IMR-90 (cell line): Measurements from ENCODE around the gene SEMA6C. TPM values are rescaled to one million over a fixed set of nuclear protein-coding genes. Genes with fewer than 3 reads are reported as not detected.

ENCODE experiments used
- ATAC-seq: fragments of 200-7000 bp; cut with Tn5 transposase; 2 replicates; pipeline ENCODE4 v1.9.1; 2020; ENCODE audit warnings: low read depth, mild to moderate bottlenecking, moderate library complexity
- BruUV-seq: library from RNA; stranded (reverse); fragments of 400-500 nt; replicated peaks from 2 replicates; lab custom pipeline; 2021; lab: Mats Ljungman, UMichigan
- CTCF ChIA-PET: fragments of 300-600 bp; formaldehyde crosslinking; extraction: SDS; loops from one replicate; lab custom pipeline; 2021; ENCODE audit warnings: antibody characterized with exemption; lab: Yijun Ruan, JAX
- POLR2A ChIA-PET: fragments of 300-600 bp; sonication (Branson Sonifier 250); formaldehyde crosslinking; loops from one replicate; lab custom pipeline; 2022; ENCODE audit warnings: antibody characterized with exemption; ENCODE audit not compliant: unreplicated experiment; lab: Charles Lee
- DNase-seq: peaks from one replicate; pipeline ENCODE4 v3.0.0; 2013
- H2AFZ ChIP-seq: replicated peaks from 2 replicates; pipeline ENCODE3; 2013; ENCODE audit warnings: low read length, mild to moderate bottlenecking; ENCODE audit not compliant: poor library complexity
- H2AK5ac ChIP-seq: 2 replicates; pipeline ENCODE4 v1.6.1; 2013; ENCODE audit warnings: low read depth, low read length, inconsistent platforms
- H2AK9ac ChIP-seq: replicated peaks from 2 replicates; pipeline ENCODE3; 2013; ENCODE audit warnings: mild to moderate bottlenecking, low read depth, low read length, moderate library complexity; ENCODE audit not compliant: poor library complexity
- H2BK120ac ChIP-seq: 2 replicates; pipeline ENCODE4 v1.6.1; 2013; ENCODE audit warnings: low read depth, low read length, inconsistent platforms
- H2BK15ac ChIP-seq: 3 replicates; pipeline ENCODE4 v1.6.1; 2013; ENCODE audit warnings: low read depth, low read length, inconsistent platforms
- H2BK20ac ChIP-seq: 2 replicates; pipeline ENCODE4 v1.6.1; 2013; ENCODE audit warnings: low read depth, mild to moderate bottlenecking, inconsistent platforms, low read length, moderate library complexity
- H2BK5ac ChIP-seq: 2 replicates; pipeline ENCODE4 v1.6.1; 2013; ENCODE audit warnings: mild to moderate bottlenecking, low read depth, low read length, inconsistent platforms; ENCODE audit not compliant: poor library complexity, severe bottlenecking
- H3K14ac ChIP-seq: replicated peaks from 2 replicates; pipeline ENCODE4 v1.6.1; 2013; ENCODE audit warnings: low read depth, low read length, inconsistent platforms
- H3K18ac ChIP-seq: 2 replicates; pipeline ENCODE4 v1.6.1; 2013; ENCODE audit warnings: low read depth, low read length, control low read depth
- H3K23ac ChIP-seq: 2 replicates; pipeline ENCODE4 v1.6.1; 2013; ENCODE audit warnings: low read depth, low read length, inconsistent platforms
- H3K27ac ChIP-seq: 2 replicates; pipeline ENCODE4 v1.5.1; 2013; ENCODE audit warnings: mild to moderate bottlenecking, control low read depth, low read length; ENCODE audit not compliant: insufficient read depth
- H3K27me3 ChIP-seq: 2 replicates; pipeline ENCODE4 v1.6.1; 2013; ENCODE audit warnings: low read length; ENCODE audit not compliant: control insufficient read depth, insufficient read depth
- H3K36me3 ChIP-seq: 2 replicates; pipeline ENCODE4 v1.6.1; 2013; ENCODE audit warnings: low read length, mixed read lengths; ENCODE audit not compliant: control insufficient read depth, insufficient read depth
- H3K4ac ChIP-seq: 2 replicates; pipeline ENCODE4 v1.6.1; 2013; ENCODE audit warnings: low read depth, low read length, inconsistent platforms
- H3K4me1 ChIP-seq: 2 replicates; pipeline ENCODE4 v1.6.1; 2013; ENCODE audit warnings: low read length, mixed read lengths; ENCODE audit not compliant: control insufficient read depth, insufficient read depth
- H3K4me2 ChIP-seq: 2 replicates; pipeline ENCODE4 v1.6.1; 2013; ENCODE audit warnings: low read depth, mild to moderate bottlenecking, control low read depth, low read length, moderate library complexity
- H3K4me3 ChIP-seq: 2 replicates; pipeline ENCODE4 v1.5.1; 2013; ENCODE audit warnings: low read depth, mild to moderate bottlenecking, control low read depth, low read length, moderate library complexity; ENCODE audit not compliant: insufficient read depth
- H3K56ac ChIP-seq: 2 replicates; pipeline ENCODE4 v1.6.1; 2013; ENCODE audit warnings: low read length, inconsistent platforms; ENCODE audit not compliant: insufficient read depth; ENCODE audit errors: extremely low read depth
- H3K79me1 ChIP-seq, 2 experiments: 2 replicates each; pipeline ENCODE4 v1.6.1; 2013; ENCODE audit warnings: low read length in 2 of 2, inconsistent platforms in 1 of 2, low read depth in 1 of 2
- H3K9ac ChIP-seq: 2 replicates; pipeline ENCODE4 v1.6.1; 2013; ENCODE audit warnings: low read depth, low read length, control low read depth
- H3K9me1 ChIP-seq: 2 replicates; pipeline ENCODE4 v1.6.1; 2013; ENCODE audit warnings: low read length, inconsistent platforms; ENCODE audit not compliant: insufficient read depth
- H3K9me3 ChIP-seq: 2 replicates; pipeline ENCODE4 v1.6.1; 2013; ENCODE audit warnings: low read length; ENCODE audit not compliant: control insufficient read depth, insufficient read depth
- H4K20me1 ChIP-seq: 2 replicates; pipeline ENCODE4 v1.6.1; 2013; ENCODE audit warnings: low read length, inconsistent platforms; ENCODE audit not compliant: insufficient read depth
- H4K5ac ChIP-seq: 2 replicates; pipeline ENCODE4 v1.6.1; 2013; ENCODE audit warnings: mild to moderate bottlenecking, low read depth, low read length, control low read depth
- H4K8ac ChIP-seq, 2 experiments: 2 replicates each; pipeline ENCODE4 v1.6.1; 2013; ENCODE audit warnings: low read depth in 2 of 2, low read length in 2 of 2, control low read depth in 1 of 2, inconsistent platforms in 1 of 2
- H4K91ac ChIP-seq: 2 replicates; pipeline ENCODE4 v1.6.1; 2013; ENCODE audit warnings: low read depth, low read length, inconsistent platforms; ENCODE audit not compliant: insufficient read depth
- BHLHE40 ChIP-seq: fragments of 150-350 bp; IDR thresholded peaks from 2 replicates; pipeline ENCODE4 v1.6.1; 2016; ENCODE audit warnings: mild to moderate bottlenecking, low read depth, low read length
- CEBPB ChIP-seq: IDR thresholded peaks from 2 replicates; pipeline ENCODE4 v1.6.1; 2012; ENCODE audit warnings: low read depth, low read length, improper control_type of control experiment
- CHD1 ChIP-seq: IDR thresholded peaks from 2 replicates; pipeline ENCODE4 v1.6.1; 2012; ENCODE audit warnings: low read depth, low read length, improper control_type of control experiment
- CTCF ChIP-seq: conservative IDR thresholded peaks from 2 replicates; pipeline ENCODE4 v1.5.1; 2012; ENCODE audit warnings: mild to moderate bottlenecking, low read depth, low read length, improper control_type of control experiment
- ELK1 ChIP-seq: fragments of 150-350 bp; IDR thresholded peaks from 2 replicates; pipeline ENCODE4 v1.6.1; 2016; ENCODE audit warnings: low read depth, mild to moderate bottlenecking, low read length, moderate library complexity, borderline replicate concordance
- FOS ChIP-seq: fragments of 150-350 bp; IDR thresholded peaks from 2 replicates; pipeline ENCODE4 v1.6.1; 2016; ENCODE audit warnings: low read depth, low read length
- MAFK ChIP-seq: IDR thresholded peaks from 2 replicates; pipeline ENCODE4 v1.6.1; 2012; ENCODE audit warnings: low read depth, low read length, improper control_type of control experiment
- MAZ ChIP-seq: IDR thresholded peaks from 2 replicates; pipeline ENCODE4 v1.6.1; 2012; ENCODE audit warnings: low read depth, mild to moderate bottlenecking, low read length, improper control_type of control experiment, moderate library complexity, borderline replicate concordance
- MXI1 ChIP-seq: IDR thresholded peaks from 2 replicates; pipeline ENCODE4 v1.6.1; 2012; ENCODE audit warnings: low read depth, mild to moderate bottlenecking, low read length, moderate library complexity, borderline replicate concordance
- NFE2L2 ChIP-seq: fragments of 150-350 bp; IDR thresholded peaks from 2 replicates; pipeline ENCODE4 v1.6.1; 2016; ENCODE audit warnings: low read depth, mild to moderate bottlenecking, low read length
- POLR2A ChIP-seq: IDR thresholded peaks from 2 replicates; pipeline ENCODE4 v1.6.1; 2012; ENCODE audit warnings: mild to moderate bottlenecking, low read depth, low read length
- RAD21 ChIP-seq: IDR thresholded peaks from 2 replicates; pipeline ENCODE4 v1.6.1; 2012; ENCODE audit warnings: low read length, improper control_type of control experiment
- RCOR1 ChIP-seq: IDR thresholded peaks from 2 replicates; pipeline ENCODE4 v1.6.1; 2012; ENCODE audit warnings: mild to moderate bottlenecking, low read length, improper control_type of control experiment; ENCODE audit not compliant: insufficient replicate concordance
- RFX5 ChIP-seq: IDR thresholded peaks from 2 replicates; pipeline ENCODE4 v1.8.0; 2012; ENCODE audit warnings: low read depth, mild to moderate bottlenecking, low read length, moderate library complexity
- SMC3 ChIP-seq: fragments of 150-350 bp; IDR thresholded peaks from 2 replicates; pipeline ENCODE4 v1.6.1; 2016; ENCODE audit warnings: low read depth, mild to moderate bottlenecking, antibody characterized with exemption, low read length, moderate library complexity
- USF2 ChIP-seq: fragments of 150-350 bp; IDR thresholded peaks from 2 replicates; pipeline ENCODE4 v1.6.1; 2017; ENCODE audit warnings: mild to moderate bottlenecking, antibody characterized with exemption, low read length, low read depth
- WGBS, 2 experiments: methylation state at CpG; one replicate each; pipeline versions ENCODE4 v1.1.5 to v1.1.7; 2013; ENCODE audit warnings: missing lambda C conversion rate in 2 of 2; ENCODE audit not compliant: insufficient read length in 1 of 2; ENCODE audit errors: extremely low coverage in 2 of 2; 5-methylcytosine and 5-hydroxymethylcytosine counted together
- dilution Hi-C: fragments of 300-500 bp; cut with HindIII; formaldehyde crosslinking; loops from one replicate; pipeline ENCODE4 v1.14.3; 2018; ENCODE audit warnings: low sequenced_read_pairs; ENCODE audit not compliant: unreplicated experiment
- in situ Hi-C: fragments of 300-500 bp; cut with MboI; formaldehyde crosslinking; loops from 3 replicates; pipeline ENCODE4 v1.14.3; 2019; ENCODE audit warnings: low sequenced_read_pairs, inconsistent platforms, mixed read lengths
- intact Hi-C: fragments of 100-400 bp; cut with micrococcal nuclease; formaldehyde crosslinking; loops from 2 replicates; pipeline ENCODE4 v1.10.0; 2022
- polyA plus RNA-seq, 3 experiments: library from polyadenylated mRNA; depleted of rRNA; stranded (reverse); fragments of >200 nt; gene quantifications; 2 replicates each; pipeline ENCODE4 v1.2.3, GENCODE V29; 2012; ENCODE audit warnings: low replicate concordance in 1 of 3
- total RNA-seq: library from RNA; depleted of rRNA; stranded (reverse); fragments of >200 nt; gene quantifications from 2 replicates; pipeline ENCODE4 v1.2.3, GENCODE V29; 2012

Gene SEMA6C
- total and polyA plus RNA-seq, 2 of the 4 experiments (the other 2 are of a cell fraction) = 0.36 to 2.0 TPM

- no peak overlapping the region for H2AK9ac ChIP-seq
- no peak overlapping the region for H2AK5ac ChIP-seq
- intact Hi-C loops (no loop called here), dilution Hi-C loops (no loop called here), in situ Hi-C loops (no loop called here)
- no peak overlapping the region for H3K56ac ChIP-seq
- no peak for DNase-seq
- no peak overlapping the region for H3K23ac ChIP-seq
- POLR2A ChIA-PET = no interaction called here
- no peak overlapping the region for H2AFZ ChIP-seq
- no peak overlapping the region for H3K4me2 ChIP-seq
- H3K18ac ChIP-seq = no peak overlapping the region
- no peak overlapping the region for H2BK5ac ChIP-seq
- H3K4me3 ChIP-seq = no peak overlapping the region
- H4K91ac ChIP-seq = no peak overlapping the region
- H3K4ac ChIP-seq = no peak overlapping the region
- CTCF ChIA-PET = no interaction called here
- no peak overlapping the region for H3K27ac ChIP-seq
- peaks cover 0 to 6% of the 10 kb centered on the region in 2 experiments; a peak in 1 of 4 replicates for H3K79me1 ChIP-seq
- H2BK15ac ChIP-seq = no peak overlapping the region
- TF ChIP-seq CEBPB (no peak), CTCF (no peak), RAD21 (no peak), MAZ (no peak), RFX5 (no peak), MAFK (no peak), CHD1 (no peak), SMC3 (no peak), USF2 (no peak), ELK1 (no peak), MXI1 (no peak), RCOR1 (no peak), BHLHE40 (no peak), FOS (no peak), NFE2L2 (no peak), POLR2A (no peak)
- no peak overlapping the region for H2BK20ac ChIP-seq
- BruUV-seq = no TSS peak
- H3K4me1 ChIP-seq = peaks cover 5% of the 10 kb centered on the region
- H3K9ac ChIP-seq = no peak overlapping the region
- no peak overlapping the region for H2BK120ac ChIP-seq
- H4K8ac ChIP-seq = no peak overlapping the region
- peaks cover 2% of the 10 kb centered on the region; the same call in 1 of the 2 replicates for H3K27me3 ChIP-seq
- H3K36me3 ChIP-seq = peaks cover 4% of the 10 kb centered on the region; the same call in 1 of the 2 replicates
- no peak for ATAC-seq
- peaks cover 4% of the 10 kb centered on the region; the same call in 1 of the 2 replicates for H3K9me1 ChIP-seq
- WGBS, 2 experiments = no CpG with 5 or more reads among the region's 5 CpGs
- no peak overlapping the region for H4K5ac ChIP-seq
- no peak overlapping the region for H3K14ac ChIP-seq
- H4K20me1 ChIP-seq = peaks cover 5% of the 10 kb centered on the region; the same call in 1 of the 2 replicates
- H3K9me3 ChIP-seq = no peaks in the 10 kb centered on the region
These were observed 3.9 kb downstream of the SEMA6C start for GRCh38 chr1:151142411-151143056.
